ENCODE measurements around the gene SATB1.

Gene SATB1

GRCh38 chr3:18396428-18396827 lies 28.7 kb downstream of the SATB1 start:
- no peak overlapping the region for H3K4me3 ChIP-seq (ENCODE audit: low read length)
- H3K9me3 ChIP-seq (ENCODE audit: insufficient read depth, low read depth, low read length) = no peaks in the 10 kb centered on the region
- H3K36me3 ChIP-seq (ENCODE audit: insufficient read depth, low read depth, low read length) = peaks cover 22% of the 10 kb centered on the region
- no peaks in the 10 kb centered on the region for H3K4me1 ChIP-seq (ENCODE audit: insufficient read depth, low read length)
- no peak overlapping the region for H3K27ac ChIP-seq (ENCODE audit: low read length)
- no peaks in the 10 kb centered on the region for H3K27me3 ChIP-seq (ENCODE audit: insufficient read depth, low read length)
- H3K9ac ChIP-seq (ENCODE audit: low read depth, low read length) = no peak overlapping the region

- H3K27ac ChIP-seq (ENCODE audit: low read length) = no peak overlapping the region
- H3K9ac ChIP-seq (ENCODE audit: low read depth, low read length) = no peak overlapping the region
- no peaks in the 10 kb centered on the region for H3K4me1 ChIP-seq (ENCODE audit: insufficient read depth, low read length)
- H3K36me3 ChIP-seq (ENCODE audit: insufficient read depth, low read depth, low read length) = peaks cover 22% of the 10 kb centered on the region
- H3K9me3 ChIP-seq (ENCODE audit: insufficient read depth, low read depth, low read length) = no peaks in the 10 kb centered on the region
- no peak overlapping the region for H3K4me3 ChIP-seq (ENCODE audit: low read length)
- no peaks in the 10 kb centered on the region for H3K27me3 ChIP-seq (ENCODE audit: insufficient read depth, low read length)
Observed at GRCh38 chr3:18394384-18394995, 30.6 kb downstream of the SATB1 start.

GRCh38 chr3:18393906-18394305 lies 31.2 kb downstream of the SATB1 start:
- Histone ChIP-seq H3K27me3 (ENCODE audit: insufficient read depth, low read length) (no peaks in the 10 kb centered on the region), H3K36me3 (ENCODE audit: insufficient read depth, low read depth, low read length) (peaks cover 22% of the 10 kb centered on the region), H3K4me1 (ENCODE audit: insufficient read depth, low read length) (no peaks in the 10 kb centered on the region), H3K9ac (ENCODE audit: low read depth, low read length) (no peak overlapping the region), H3K27ac (ENCODE audit: low read length) (no peak overlapping the region), H3K4me3 (ENCODE audit: low read length) (no peak overlapping the region), H3K9me3 (ENCODE audit: insufficient read depth, low read depth, low read length) (no peaks in the 10 kb centered on the region)

- no peaks in the 10 kb centered on the region for H3K27me3 ChIP-seq (ENCODE audit: insufficient read depth, low read length)
- no peak overlapping the region for H3K4me3 ChIP-seq (ENCODE audit: low read length)
- H3K9me3 ChIP-seq (ENCODE audit: insufficient read depth, low read depth, low read length) = no peaks in the 10 kb centered on the region
- no peak overlapping the region for H3K27ac ChIP-seq (ENCODE audit: low read length)
- H3K9ac ChIP-seq (ENCODE audit: low read depth, low read length) = no peak overlapping the region
- H3K4me1 ChIP-seq (ENCODE audit: insufficient read depth, low read length) = 0 out of 2 replicates have a peak, but pooled peaks cover 2% of the 10 kb centered on the region
- peaks cover 10% of the 10 kb centered on the region for H3K36me3 ChIP-seq (ENCODE audit: insufficient read depth, low read depth, low read length)
Observed at GRCh38 chr3:18390024-18390660, 35.0 kb downstream of the SATB1 start.

GRCh38 chr3:18389108-18389733 lies 35.9 kb downstream of the SATB1 start:
- H3K9me3 ChIP-seq (ENCODE audit: insufficient read depth, low read depth, low read length) = no peaks in the 10 kb centered on the region
- no peaks in the 10 kb centered on the region for H3K27me3 ChIP-seq (ENCODE audit: insufficient read depth, low read length)
- 0 out of 2 replicates have a peak, but pooled peaks cover 2% of the 10 kb centered on the region for H3K4me1 ChIP-seq (ENCODE audit: insufficient read depth, low read length)
- no peak overlapping the region for H3K27ac ChIP-seq (ENCODE audit: low read length)
- no peak overlapping the region for H3K4me3 ChIP-seq (ENCODE audit: low read length)
- peaks cover 9% of the 10 kb centered on the region for H3K36me3 ChIP-seq (ENCODE audit: insufficient read depth, low read depth, low read length)
- no peak overlapping the region for H3K9ac ChIP-seq (ENCODE audit: low read depth, low read length)

- no peak overlapping the region for H3K27ac ChIP-seq (ENCODE audit: low read length)
- H3K27me3 ChIP-seq (ENCODE audit: insufficient read depth, low read length) = no peaks in the 10 kb centered on the region
- no peak overlapping the region for H3K4me3 ChIP-seq (ENCODE audit: low read length)
- H3K36me3 ChIP-seq (ENCODE audit: insufficient read depth, low read depth, low read length) = peaks cover 5% of the 10 kb centered on the region; the same call in 1 of the 2 replicates
- no peak overlapping the region for H3K9ac ChIP-seq (ENCODE audit: low read depth, low read length)
- 0 out of 2 replicates have a peak, but pooled peaks cover 2% of the 10 kb centered on the region for H3K4me1 ChIP-seq (ENCODE audit: insufficient read depth, low read length)
- no peaks in the 10 kb centered on the region for H3K9me3 ChIP-seq (ENCODE audit: insufficient read depth, low read depth, low read length)
Observed at GRCh38 chr3:18386274-18386890, 38.8 kb downstream of the SATB1 start.

- no peak overlapping the region for H3K4me3 ChIP-seq (ENCODE audit: low read length)
- H3K9me3 ChIP-seq (ENCODE audit: insufficient read depth, low read depth, low read length) = no peaks in the 10 kb centered on the region
- no peaks in the 10 kb centered on the region for H3K27me3 ChIP-seq (ENCODE audit: insufficient read depth, low read length)
- no peak overlapping the region for H3K9ac ChIP-seq (ENCODE audit: low read depth, low read length)
- H3K36me3 ChIP-seq (ENCODE audit: insufficient read depth, low read depth, low read length) = peaks cover 5% of the 10 kb centered on the region; the same call in 1 of the 2 replicates
- no peak overlapping the region for H3K27ac ChIP-seq (ENCODE audit: low read length)
- peaks cover 2% of the 10 kb centered on the region; the same call in 1 of the 2 replicates for H3K4me1 ChIP-seq (ENCODE audit: insufficient read depth, low read length)
Observed at GRCh38 chr3:18385706-18386105, 39.4 kb downstream of the SATB1 start.

- Histone ChIP-seq H3K36me3 (ENCODE audit: insufficient read depth, low read depth, low read length) (peaks cover 5% of the 10 kb centered on the region; the same call in 1 of the 2 replicates), H3K9ac (ENCODE audit: low read depth, low read length) (no peak overlapping the region), H3K27me3 (ENCODE audit: insufficient read depth, low read length) (no peaks in the 10 kb centered on the region), H3K27ac (ENCODE audit: low read length) (no peak overlapping the region), H3K4me1 (ENCODE audit: insufficient read depth, low read length) (peaks cover 9% of the 10 kb centered on the region; the same call in 1 of the 2 replicates), H3K9me3 (ENCODE audit: insufficient read depth, low read depth, low read length) (no peaks in the 10 kb centered on the region), H3K4me3 (ENCODE audit: low read length) (no peak overlapping the region)
Observed at GRCh38 chr3:18382760-18383369, 42.3 kb downstream of the SATB1 start.

- H3K9me3 ChIP-seq (ENCODE audit: insufficient read depth, low read depth, low read length) = no peaks in the 10 kb centered on the region
- H3K36me3 ChIP-seq (ENCODE audit: insufficient read depth, low read depth, low read length) = peaks cover 9% of the 10 kb centered on the region; the same call in 1 of the 2 replicates
- H3K4me3 ChIP-seq (ENCODE audit: low read length) = no peak overlapping the region
- H3K4me1 ChIP-seq (ENCODE audit: insufficient read depth, low read length) = peaks cover 7% of the 10 kb centered on the region; the same call in 1 of the 2 replicates
- H3K9ac ChIP-seq (ENCODE audit: low read depth, low read length) = no peak overlapping the region
- no peak overlapping the region for H3K27ac ChIP-seq (ENCODE audit: low read length)
- no peaks in the 10 kb centered on the region for H3K27me3 ChIP-seq (ENCODE audit: insufficient read depth, low read length)
Observed at GRCh38 chr3:18379647-18380046, 45.5 kb downstream of the SATB1 start.

- Histone ChIP-seq H3K36me3 (ENCODE audit: insufficient read depth, low read depth, low read length) (peaks cover 9% of the 10 kb centered on the region; the same call in 1 of the 2 replicates), H3K9ac (ENCODE audit: low read depth, low read length) (no peak overlapping the region), H3K4me3 (ENCODE audit: low read length) (no peak overlapping the region), H3K9me3 (ENCODE audit: insufficient read depth, low read depth, low read length) (no peaks in the 10 kb centered on the region), H3K4me1 (ENCODE audit: insufficient read depth, low read length) (peaks cover 15% of the 10 kb centered on the region; the same call in 1 of the 2 replicates), H3K27ac (ENCODE audit: low read length) (no peak overlapping the region), H3K27me3 (ENCODE audit: insufficient read depth, low read length) (no peaks in the 10 kb centered on the region)
Observed at GRCh38 chr3:18378218-18378617, 46.9 kb downstream of the SATB1 start.

- peaks cover 9% of the 10 kb centered on the region; the same call in 1 of the 2 replicates for H3K36me3 ChIP-seq (ENCODE audit: insufficient read depth, low read depth, low read length)
- H3K27me3 ChIP-seq (ENCODE audit: insufficient read depth, low read length) = no peaks in the 10 kb centered on the region
- no peak overlapping the region for H3K9ac ChIP-seq (ENCODE audit: low read depth, low read length)
- no peak overlapping the region for H3K27ac ChIP-seq (ENCODE audit: low read length)
- peaks cover 15% of the 10 kb centered on the region; the same call in 1 of the 2 replicates for H3K4me1 ChIP-seq (ENCODE audit: insufficient read depth, low read length)
- H3K9me3 ChIP-seq (ENCODE audit: insufficient read depth, low read depth, low read length) = no peaks in the 10 kb centered on the region
- no peak overlapping the region for H3K4me3 ChIP-seq (ENCODE audit: low read length)
Observed at GRCh38 chr3:18376682-18377081, 48.5 kb downstream of the SATB1 start.

All from iPS-20b (cell line).